Measurements from ENCODE around the gene ASXL3.

Gene ASXL3

GRCh38 chr18:33652635-33653034 is 74.6 kb downstream of the ASXL3 start:
- Histone ChIP-seq H3K9ac (ENCODE audit: low read length in 5 of 5) (no peak overlapping the region), H3K36me3 (ENCODE audit: control insufficient read depth in 5 of 5, insufficient read depth in 5 of 5, low read length in 5 of 5) (no peaks in the 10 kb centered on the region), H3K4me3 (ENCODE audit: low read depth in 1 of 5, low read length in 5 of 5) (no peak overlapping the region), H3K9me3 (ENCODE audit: control insufficient read depth in 5 of 5, low read length in 5 of 5) (no peaks in the 10 kb centered on the region), H3K4me1 (ENCODE audit: control insufficient read depth in 5 of 5, insufficient read depth in 5 of 5, low read length in 5 of 5) (no peaks in the 10 kb centered on the region), H3K27me3 (ENCODE audit: control insufficient read depth in 5 of 5, insufficient read depth in 4 of 5, low read length in 5 of 5) (no peaks in the 10 kb centered on the region), H3K27ac (ENCODE audit: low read depth, low read length) (no peak overlapping the region)

DNA sequence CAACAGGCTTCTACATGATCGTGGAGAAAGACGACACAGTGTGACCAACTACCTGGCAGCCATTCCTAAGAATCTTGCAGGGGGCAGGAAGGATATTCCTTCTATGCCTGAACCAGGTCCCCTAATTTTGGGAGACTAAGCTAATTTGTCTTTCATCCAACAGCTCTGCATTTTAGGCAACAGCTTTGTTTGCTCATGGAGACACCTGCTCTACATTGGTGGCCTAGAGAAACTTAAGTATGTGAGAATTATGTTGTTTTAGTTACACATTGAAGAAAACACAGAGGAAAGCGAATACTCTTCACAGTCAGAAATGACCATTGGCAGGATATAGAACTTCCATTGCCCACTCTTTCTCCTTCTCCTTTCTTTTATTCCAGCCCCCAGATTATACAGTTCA is 75.2 kb downstream of the ASXL3 start:
- no peak overlapping the region for H3K27ac ChIP-seq (ENCODE audit: low read depth, low read length)
- no peak overlapping the region for H3K9ac ChIP-seq (ENCODE audit: low read length in 5 of 5)
- H3K36me3 ChIP-seq (ENCODE audit: control insufficient read depth in 5 of 5, insufficient read depth in 5 of 5, low read length in 5 of 5): no peaks in the 10 kb centered on the region
- H3K4me3 ChIP-seq (ENCODE audit: low read depth in 1 of 5, low read length in 5 of 5): no peak overlapping the region
- no peaks in the 10 kb centered on the region for H3K27me3 ChIP-seq (ENCODE audit: control insufficient read depth in 5 of 5, insufficient read depth in 4 of 5, low read length in 5 of 5)
- no peaks in the 10 kb centered on the region for H3K9me3 ChIP-seq (ENCODE audit: control insufficient read depth in 5 of 5, low read length in 5 of 5)
- no peaks in the 10 kb centered on the region for H3K4me1 ChIP-seq (ENCODE audit: control insufficient read depth in 5 of 5, insufficient read depth in 5 of 5, low read length in 5 of 5)

- no peak overlapping the region for H3K4me3 ChIP-seq (ENCODE audit: low read depth in 1 of 5, low read length in 5 of 5)
- no peaks in the 10 kb centered on the region for H3K36me3 ChIP-seq (ENCODE audit: control insufficient read depth in 5 of 5, insufficient read depth in 5 of 5, low read length in 5 of 5)
- H3K9me3 ChIP-seq (ENCODE audit: control insufficient read depth in 5 of 5, low read length in 5 of 5): no peaks in the 10 kb centered on the region
- H3K27me3 ChIP-seq (ENCODE audit: control insufficient read depth in 5 of 5, insufficient read depth in 4 of 5, low read length in 5 of 5): no peaks in the 10 kb centered on the region
- no peak overlapping the region for H3K9ac ChIP-seq (ENCODE audit: low read length in 5 of 5)
- H3K27ac ChIP-seq (ENCODE audit: low read depth, low read length): no peak overlapping the region
- H3K4me1 ChIP-seq (ENCODE audit: control insufficient read depth in 5 of 5, insufficient read depth in 5 of 5, low read length in 5 of 5): no peaks in the 10 kb centered on the region
These were observed 79.0 kb downstream of the ASXL3 start for GRCh38 chr18:33656889-33657448.

DNA sequence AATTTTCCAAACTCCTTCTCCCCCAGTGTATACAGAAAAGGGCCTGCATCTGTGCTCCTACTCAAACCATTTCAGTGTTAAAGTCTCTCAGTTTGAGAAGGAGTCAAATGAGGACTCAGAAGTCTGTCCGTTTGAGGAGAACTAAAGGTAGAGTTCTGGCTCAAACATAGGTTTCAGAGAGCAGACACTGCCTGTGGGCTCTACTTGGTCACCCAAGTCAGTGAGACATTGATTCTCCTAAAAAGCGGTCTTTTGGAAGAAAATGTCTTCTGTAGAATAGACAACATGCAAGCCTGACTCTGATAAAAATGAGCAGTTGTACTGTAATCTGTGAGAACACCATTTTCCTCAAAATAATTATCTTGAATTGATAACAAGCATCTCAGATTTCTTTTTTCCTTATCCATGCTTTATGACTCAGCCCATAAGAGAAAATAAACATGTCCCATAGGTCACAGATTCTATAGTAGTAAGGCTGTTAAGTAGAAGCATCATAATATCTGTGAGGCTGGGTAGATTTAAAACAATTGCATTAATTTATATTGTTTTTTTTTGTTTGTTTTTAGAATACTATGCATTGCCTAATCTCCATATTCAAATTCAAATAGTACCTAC is 82.8 kb downstream of the ASXL3 start:
- Histone ChIP-seq H3K27me3 (ENCODE audit: control insufficient read depth in 5 of 5, insufficient read depth in 4 of 5, low read length in 5 of 5) (no peaks in the 10 kb centered on the region), H3K9ac (ENCODE audit: low read length in 5 of 5) (no peak overlapping the region), H3K4me1 (ENCODE audit: control insufficient read depth in 5 of 5, insufficient read depth in 5 of 5, low read length in 5 of 5) (no peaks in the 10 kb centered on the region), H3K36me3 (ENCODE audit: control insufficient read depth in 5 of 5, insufficient read depth in 5 of 5, low read length in 5 of 5) (no peaks in the 10 kb centered on the region), H3K27ac (ENCODE audit: low read depth, low read length) (no peak overlapping the region), H3K9me3 (ENCODE audit: control insufficient read depth in 5 of 5, low read length in 5 of 5) (no peaks in the 10 kb centered on the region), H3K4me3 (ENCODE audit: low read depth in 1 of 5, low read length in 5 of 5) (no peak overlapping the region)

- Histone ChIP-seq H3K4me3 (ENCODE audit: low read depth in 1 of 5, low read length in 5 of 5) (no peak overlapping the region), H3K9me3 (ENCODE audit: control insufficient read depth in 5 of 5, low read length in 5 of 5) (no peaks in the 10 kb centered on the region), H3K27ac (ENCODE audit: low read depth, low read length) (no peak overlapping the region), H3K9ac (ENCODE audit: low read length in 5 of 5) (no peak overlapping the region), H3K36me3 (ENCODE audit: control insufficient read depth in 5 of 5, insufficient read depth in 5 of 5, low read length in 5 of 5) (no peaks in the 10 kb centered on the region), H3K27me3 (ENCODE audit: control insufficient read depth in 5 of 5, insufficient read depth in 4 of 5, low read length in 5 of 5) (no peaks in the 10 kb centered on the region), H3K4me1 (ENCODE audit: control insufficient read depth in 5 of 5, insufficient read depth in 5 of 5, low read length in 5 of 5) (no peaks in the 10 kb centered on the region)
These were observed 86.3 kb downstream of the ASXL3 start for GRCh38 chr18:33664241-33664874.

GRCh38 chr18:33665187-33665586 is 87.2 kb downstream of the ASXL3 start:
- H3K36me3 ChIP-seq (ENCODE audit: control insufficient read depth in 5 of 5, insufficient read depth in 5 of 5, low read length in 5 of 5): no peaks in the 10 kb centered on the region
- H3K4me3 ChIP-seq (ENCODE audit: low read depth in 1 of 5, low read length in 5 of 5): no peak overlapping the region
- no peaks in the 10 kb centered on the region for H3K27me3 ChIP-seq (ENCODE audit: control insufficient read depth in 5 of 5, insufficient read depth in 4 of 5, low read length in 5 of 5)
- no peaks in the 10 kb centered on the region for H3K9me3 ChIP-seq (ENCODE audit: control insufficient read depth in 5 of 5, low read length in 5 of 5)
- H3K9ac ChIP-seq (ENCODE audit: low read length in 5 of 5): no peak overlapping the region
- no peak overlapping the region for H3K27ac ChIP-seq (ENCODE audit: low read depth, low read length)
- H3K4me1 ChIP-seq (ENCODE audit: control insufficient read depth in 5 of 5, insufficient read depth in 5 of 5, low read length in 5 of 5): no peaks in the 10 kb centered on the region

- Histone ChIP-seq H3K4me1 (ENCODE audit: control insufficient read depth in 5 of 5, insufficient read depth in 5 of 5, low read length in 5 of 5) (no peaks in the 10 kb centered on the region), H3K4me3 (ENCODE audit: low read depth in 1 of 5, low read length in 5 of 5) (no peak overlapping the region)
These were observed 87.6 kb downstream of the ASXL3 start for GRCh38 chr18:33665641-33666040.

DNA sequence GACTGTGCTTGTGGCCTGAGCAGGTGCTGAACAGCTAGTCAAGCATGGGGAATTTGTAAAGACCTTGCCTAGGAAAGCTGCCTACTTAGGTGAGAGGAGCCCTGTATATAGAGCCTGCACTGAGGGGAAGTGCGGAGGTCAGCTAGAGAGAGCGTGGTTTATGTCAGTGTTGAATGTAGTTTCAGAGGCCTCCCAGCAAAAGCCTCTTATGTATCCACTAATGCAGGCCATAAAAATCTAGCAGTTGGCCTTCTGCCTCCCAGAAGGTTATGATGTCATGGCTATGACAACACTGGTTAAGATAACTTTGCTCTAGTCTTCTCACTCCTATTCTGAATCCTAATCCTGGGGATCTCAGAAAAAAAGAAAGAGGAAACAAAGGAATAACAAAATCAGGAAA is 88.9 kb downstream of the ASXL3 start:
- H3K4me1 ChIP-seq (ENCODE audit: control insufficient read depth in 5 of 5, insufficient read depth in 5 of 5, low read length in 5 of 5): no peaks in the 10 kb centered on the region
- H3K9me3 ChIP-seq (ENCODE audit: control insufficient read depth in 5 of 5, low read length in 5 of 5): no peaks in the 10 kb centered on the region
- H3K9ac ChIP-seq (ENCODE audit: low read length in 5 of 5): no peak overlapping the region
- no peaks in the 10 kb centered on the region for H3K27me3 ChIP-seq (ENCODE audit: control insufficient read depth in 5 of 5, insufficient read depth in 4 of 5, low read length in 5 of 5)
- H3K4me3 ChIP-seq (ENCODE audit: low read depth in 1 of 5, low read length in 5 of 5): no peak overlapping the region
- H3K36me3 ChIP-seq (ENCODE audit: control insufficient read depth in 5 of 5, insufficient read depth in 5 of 5, low read length in 5 of 5): no peaks in the 10 kb centered on the region
- no peak overlapping the region for H3K27ac ChIP-seq (ENCODE audit: low read depth, low read length)

More at GRCh38 chr18:33665641-33666040, 87.6 kb downstream of the ASXL3 start:
- H3K27me3 ChIP-seq (ENCODE audit: control insufficient read depth in 5 of 5, insufficient read depth in 4 of 5, low read length in 5 of 5): no peaks in the 10 kb centered on the region
- no peak overlapping the region for H3K27ac ChIP-seq (ENCODE audit: low read depth, low read length)
- H3K9me3 ChIP-seq (ENCODE audit: control insufficient read depth in 5 of 5, low read length in 5 of 5): no peaks in the 10 kb centered on the region
- H3K9ac ChIP-seq (ENCODE audit: low read length in 5 of 5): no peak overlapping the region
- no peaks in the 10 kb centered on the region for H3K36me3 ChIP-seq (ENCODE audit: control insufficient read depth in 5 of 5, insufficient read depth in 5 of 5, low read length in 5 of 5)

DNA sequence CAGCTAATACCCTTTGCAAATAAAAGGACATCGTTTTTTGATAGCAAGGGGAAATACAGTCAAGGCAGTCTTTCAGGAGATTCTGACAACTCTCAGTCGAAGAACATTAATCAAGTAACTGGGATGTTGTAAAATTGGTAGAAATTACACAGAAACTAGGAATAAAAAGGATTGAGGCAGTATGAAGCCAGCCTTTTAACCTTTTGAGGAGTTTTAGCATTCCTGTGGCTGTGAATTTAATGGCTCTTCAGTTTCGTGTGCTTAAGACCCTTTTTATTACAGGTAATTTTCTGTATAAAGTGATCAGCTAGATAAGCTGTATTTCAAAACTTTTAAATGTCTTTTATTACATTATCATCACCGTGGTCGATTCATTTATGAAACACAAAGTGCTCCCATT is 91.6 kb downstream of the ASXL3 start:
- H3K9me3 ChIP-seq (ENCODE audit: control insufficient read depth in 5 of 5, low read length in 5 of 5): no peaks in the 10 kb centered on the region
- H3K9ac ChIP-seq (ENCODE audit: low read length in 5 of 5): no peak overlapping the region
- H3K27me3 ChIP-seq (ENCODE audit: control insufficient read depth in 5 of 5, insufficient read depth in 4 of 5, low read length in 5 of 5): no peaks in the 10 kb centered on the region
- H3K4me3 ChIP-seq (ENCODE audit: low read depth in 1 of 5, low read length in 5 of 5): no peak overlapping the region
- H3K4me1 ChIP-seq (ENCODE audit: control insufficient read depth in 5 of 5, insufficient read depth in 5 of 5, low read length in 5 of 5): no peaks in the 10 kb centered on the region
- H3K36me3 ChIP-seq (ENCODE audit: control insufficient read depth in 5 of 5, insufficient read depth in 5 of 5, low read length in 5 of 5): no peaks in the 10 kb centered on the region
- H3K27ac ChIP-seq (ENCODE audit: low read depth, low read length): no peak overlapping the region

GRCh38 chr18:33670029-33670428 is 92.0 kb downstream of the ASXL3 start:
- H3K27me3 ChIP-seq (ENCODE audit: control insufficient read depth in 5 of 5, insufficient read depth in 4 of 5, low read length in 5 of 5): no peaks in the 10 kb centered on the region
- no peak overlapping the region for H3K4me3 ChIP-seq (ENCODE audit: low read depth in 1 of 5, low read length in 5 of 5)
- H3K9me3 ChIP-seq (ENCODE audit: control insufficient read depth in 5 of 5, low read length in 5 of 5): no peaks in the 10 kb centered on the region
- H3K36me3 ChIP-seq (ENCODE audit: control insufficient read depth in 5 of 5, insufficient read depth in 5 of 5, low read length in 5 of 5): no peaks in the 10 kb centered on the region
- no peaks in the 10 kb centered on the region for H3K4me1 ChIP-seq (ENCODE audit: control insufficient read depth in 5 of 5, insufficient read depth in 5 of 5, low read length in 5 of 5)
- H3K9ac ChIP-seq (ENCODE audit: low read length in 5 of 5): no peak overlapping the region
- H3K27ac ChIP-seq (ENCODE audit: low read depth, low read length): no peak overlapping the region

Data from subcutaneous abdominal adipose tissue (tissue), 5 donors.